Upper lobe of left lung (tissue), 6 donors: ENCODE measurements around the gene HAUS1. TPM values are rescaled to one million over a fixed set of nuclear protein-coding genes. Genes with fewer than 3 reads are reported as not detected.

ENCODE experiments used
- ATAC-seq, 2 donors: fragments of 200-7000 bp; cut with Tn5 transposase; one replicate each; pipeline ENCODE4 v1.9.1; 2022; ENCODE audit warnings: mild to moderate bottlenecking in 2 of 2, moderate library complexity in 2 of 2; ENCODE audit not compliant: low FRiP score in 2 of 2
- DNase-seq, 2 donors: peaks; one replicate each; pipeline ENCODE4 v3.0.0-alpha.2; 2019 to 2020
- H3K27ac ChIP-seq, 4 donors: fragments of 200-600 bp; sonication (generic); one replicate each; pipeline ENCODE4 v1.5.1; 2016 to 2019
- H3K27me3 ChIP-seq, 4 donors: fragments of 200-600 bp; sonication (generic); one replicate each; pipeline ENCODE4 v1.5.1; 2017 to 2019
- H3K36me3 ChIP-seq, 4 donors: fragments of 200-600 bp; sonication (generic); one replicate each; pipeline ENCODE4 v1.5.1; 2016 to 2019
- H3K4me1 ChIP-seq, 4 donors: fragments of 200-600 bp; sonication (generic); one replicate each; pipeline ENCODE4 v1.5.1; 2018 to 2019
- H3K4me3 ChIP-seq, 4 donors: fragments of 200-600 bp; sonication (generic); one replicate each; pipeline ENCODE4 v1.5.1; 2017 to 2019; ENCODE audit warnings: mild to moderate bottlenecking in 2 of 4, moderate library complexity in 1 of 4
- H3K9me3 ChIP-seq, 4 donors: fragments of 200-600 bp; sonication (generic); one replicate each; pipeline ENCODE4 v1.5.1; 2018 to 2019
- CTCF ChIP-seq, 6 experiments: fragments of 450-650 bp in 4 of 6; fragments of 200-600 bp in 2 of 6; sonication (generic) in 2 of 6; IDR thresholded peaks; one replicate each; pipeline ENCODE4 v1.5.1; 2016 to 2019; ENCODE audit warnings: antibody characterized with exemption in 6 of 6
- EP300 ChIP-seq, 4 donors: sonication (generic); formaldehyde crosslinking; IDR thresholded peaks; one replicate each; pipeline ENCODE4 v1.5.1; 2017; ENCODE audit warnings: antibody characterized with exemption in 4 of 4, control low read depth in 2 of 4
- POLR2A ChIP-seq, 4 donors: fragments of 450-650 bp; IDR thresholded peaks; one replicate each; pipeline ENCODE4 v1.5.1; 2016 to 2017; ENCODE audit warnings: antibody characterized with exemption in 4 of 4, mild to moderate bottlenecking in 2 of 4
- POLR2AphosphoS5 ChIP-seq, 2 donors: sonication (generic); formaldehyde crosslinking; IDR thresholded peaks; one replicate each; pipeline ENCODE4 v1.5.1; 2017; ENCODE audit warnings: antibody characterized with exemption in 2 of 2
- WGBS, 2 donors: methylation state at CpG; one replicate each; pipeline ENCODE4 v1.1.5; 2017 to 2018; 5-methylcytosine and 5-hydroxymethylcytosine counted together
- small RNA-seq, 4 donors: library from RNA; depleted of rRNA; stranded (forward); fragments of <200 nt; gene quantifications; one replicate each; pipeline ENCODE3, GENCODE V24; 2016
- total RNA-seq, 6 donors: library from RNA; depleted of rRNA in 4 of 6; stranded (reverse); fragments of >200 nt in 4 of 6; gene quantifications; one replicate each; pipeline versions ENCODE4 v1.1.0 to v1.2.1, GENCODE V29; 2016 to 2021
- donor health status: DM: no; HTN: no; CAD: no; lungs with moderate emphysema.
- donor health status: DM: no; HTN: yes; CAD: no; lungs with severe emphysema.

Gene HAUS1
- total RNA-seq, 6 donors from 2014 or later, result 16.0 to 41.9 (median 27.5) TPM

- H3K27ac ChIP-seq, result peak overlapping the region; percentile 90 to 94 (median 93)
- no peak for TF ChIP-seq EP300 (IDR thresholded peaks at IDR 0.05)
- TF ChIP-seq CTCF (IDR thresholded peaks at IDR 0.05), result no peak
- no peak for TF ChIP-seq POLR2A (IDR thresholded peaks at IDR 0.05)
- no peak for TF ChIP-seq POLR2AphosphoS5 (IDR thresholded peaks at IDR 0.05)
- DNase-seq (peak; percentile 25 to 88), ATAC-seq (peak in 1 of 2 donors; percentile 16)
- H3K36me3 ChIP-seq, result no peaks in the 10 kb centered on the region
- peaks cover 19 to 38% (median 25%) of the 10 kb centered on the region in 4 donors for H3K4me1 ChIP-seq
- H3K9me3 ChIP-seq, result no peaks in the 10 kb centered on the region
- 1 to 3% methylated on average over 14 of the region's 67 CpGs for whole genome bisulfite sequencing, 2 donors
- no peaks in the 10 kb centered on the region for H3K27me3 ChIP-seq
- peak overlapping the region; percentile 82 to 100 (median 94) for H3K4me3 ChIP-seq
These were observed 70.3 kb downstream of the HAUS1 start for GRCh38 chr18:46174342-46175041.

- H3K9me3 ChIP-seq, result no peaks in the 10 kb centered on the region
- H3K4me1 ChIP-seq, result peaks cover 19 to 38% (median 25%) of the 10 kb centered on the region in 4 donors
- no peaks in the 10 kb centered on the region for H3K36me3 ChIP-seq
- H3K27me3 ChIP-seq, result no peaks in the 10 kb centered on the region
- DNase-seq, result no peak
- TF ChIP-seq CTCF (IDR thresholded peaks at IDR 0.05) (no peak), POLR2A (IDR thresholded peaks at IDR 0.05) (no peak), EP300 (IDR thresholded peaks at IDR 0.05) (no peak), POLR2AphosphoS5 (IDR thresholded peaks at IDR 0.05) (no peak)
- no peak overlapping the region for H3K4me3 ChIP-seq
- ATAC-seq, result no peak
- no peak overlapping the region for H3K27ac ChIP-seq
- WGBS, 2 donors, result 87 to 94% methylated on average over 3 of the region's 3 CpGs
These were observed 71.8 kb downstream of the HAUS1 start for GRCh38 chr18:46176001-46176400.

Small RNA genes within 50 kb of the gene (small RNA-seq; reads per million reads assigned to genes)
- gene RNU6-1278P (0 reads per million in 4 donors), gene RNY4P37 (0 reads per million in 4 donors)

Other genes starting within 250 kb of the HAUS1 start
- gene EPG5, start 137.1 kb upstream of the HAUS1 start, total RNA-seq, result 100 to 1,000 TPM in 1 of 6 donors, 10 to 100 TPM in 5; 28.6 to 109 (median 39.6) TPM
- gene PSTPIP2, start 32.1 kb upstream of the HAUS1 start, total RNA-seq, result 10 to 100 TPM in 4 of 6 donors, 1 to 10 TPM in 2; 8.9 to 48.2 (median 13.0) TPM
- 100 to 1,000 TPM; 144 to 350 (median 266) TPM for gene ATP5F1A, start 6.1 kb upstream of the HAUS1 start, total RNA-seq